ENCODE data around the gene IL18.
"Not testable (repeated sequence)": the region's sequence is repeated elsewhere in the genome, so short reads cannot be mapped to it uniquely, and the experiment has no call there.

Gene IL18

GRCh38 chr11:112163875-112164685 is at the start of gene IL18:
Gene IL18, minus strand, starts transcription at chr11:112164094. Its CDS starts 9,041 bp downstream, at chr11:112155053.
- DNase-seq, result no peak

DNA sequence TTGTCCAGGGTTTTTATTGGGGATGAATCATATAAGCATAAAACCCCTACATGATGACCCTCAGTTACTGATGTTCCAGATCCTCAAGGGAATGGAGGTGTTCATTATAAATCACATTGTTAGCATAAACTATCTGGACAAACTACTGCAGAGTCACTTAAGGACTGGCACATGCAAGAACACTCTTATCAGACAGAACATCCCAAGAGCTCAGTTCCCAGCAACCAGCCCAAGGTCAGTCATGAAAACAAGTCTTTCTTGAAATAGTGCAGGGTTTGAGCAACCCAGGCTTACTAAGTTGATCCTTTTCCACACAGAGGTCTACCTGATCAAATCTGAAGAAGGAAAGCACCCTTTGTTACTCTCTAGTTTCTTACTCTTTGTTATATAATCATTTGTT is 48.8 kb upstream of the IL18 start:
- DNase-seq, result no peak

DNA sequence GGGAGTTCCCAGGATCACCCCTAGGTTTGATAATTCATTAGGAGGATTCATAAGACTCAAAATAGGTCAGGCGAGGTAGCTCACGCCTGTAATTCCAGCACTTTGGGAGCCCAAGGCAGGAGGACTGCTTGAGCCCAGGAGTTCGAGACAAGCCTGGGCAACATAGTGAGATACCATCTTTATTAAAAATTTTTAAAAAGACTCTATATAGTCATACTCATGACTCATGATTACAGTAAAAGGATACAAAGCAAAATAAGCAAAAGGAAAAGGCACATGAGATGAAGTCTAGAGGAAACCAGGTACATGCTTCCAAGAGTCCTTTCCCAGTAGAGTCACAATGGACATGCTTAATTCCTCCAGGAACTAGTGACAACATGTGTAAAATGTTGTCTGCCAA is 48.4 kb upstream of the IL18 start:
- no peak for DNase-seq

DNA sequence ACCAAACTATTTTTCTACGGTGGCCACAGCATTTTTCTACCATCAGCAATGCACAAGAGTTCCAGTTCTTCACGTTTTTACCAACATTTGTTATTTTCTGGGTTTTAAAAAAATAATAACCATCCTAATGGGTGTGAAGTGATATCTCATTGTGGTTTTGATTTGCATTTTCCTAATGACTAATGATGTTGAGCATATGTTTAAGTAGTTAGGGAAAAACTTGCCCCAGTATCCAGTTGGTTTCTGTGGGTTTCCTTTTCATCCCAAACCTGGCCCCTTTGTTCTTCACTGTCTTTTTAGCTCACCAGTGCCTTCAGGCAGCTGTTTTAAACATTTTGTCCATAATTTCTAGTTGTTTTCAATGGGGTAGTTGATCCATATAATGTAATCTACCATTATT is 47.6 kb upstream of the IL18 start:
- DNase-seq, result no peak

DNA sequence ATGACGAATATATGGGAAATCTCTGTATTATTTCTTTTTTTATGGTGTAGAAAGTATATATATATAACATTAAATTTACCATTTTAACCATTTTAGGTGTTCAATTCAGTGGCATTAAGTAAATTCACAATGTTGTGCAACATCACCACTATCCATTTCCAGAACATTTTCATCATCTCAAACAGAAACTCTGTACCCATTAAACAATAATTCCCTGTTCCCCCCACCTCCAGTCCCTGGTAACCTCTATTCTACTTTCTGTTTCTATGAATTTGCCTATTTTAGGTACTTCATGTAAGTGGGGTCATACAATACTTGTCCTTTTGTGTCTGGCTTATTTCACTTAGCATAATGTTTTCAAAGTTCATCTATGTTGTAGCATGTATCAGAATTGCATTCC is 47.0 kb upstream of the IL18 start:
- no peak for DNase-seq

- DNase-seq, result no peak
These were observed 42.2 kb upstream of the IL18 start for GRCh38 chr11:112206071-112206470.

- no peak for DNase-seq
These were observed 36.4 kb upstream of the IL18 start for GRCh38 chr11:112200252-112200651.

GRCh38 chr11:112199101-112199500 is 35.2 kb upstream of the IL18 start:
- not testable (repeated sequence) for DNase-seq

DNA sequence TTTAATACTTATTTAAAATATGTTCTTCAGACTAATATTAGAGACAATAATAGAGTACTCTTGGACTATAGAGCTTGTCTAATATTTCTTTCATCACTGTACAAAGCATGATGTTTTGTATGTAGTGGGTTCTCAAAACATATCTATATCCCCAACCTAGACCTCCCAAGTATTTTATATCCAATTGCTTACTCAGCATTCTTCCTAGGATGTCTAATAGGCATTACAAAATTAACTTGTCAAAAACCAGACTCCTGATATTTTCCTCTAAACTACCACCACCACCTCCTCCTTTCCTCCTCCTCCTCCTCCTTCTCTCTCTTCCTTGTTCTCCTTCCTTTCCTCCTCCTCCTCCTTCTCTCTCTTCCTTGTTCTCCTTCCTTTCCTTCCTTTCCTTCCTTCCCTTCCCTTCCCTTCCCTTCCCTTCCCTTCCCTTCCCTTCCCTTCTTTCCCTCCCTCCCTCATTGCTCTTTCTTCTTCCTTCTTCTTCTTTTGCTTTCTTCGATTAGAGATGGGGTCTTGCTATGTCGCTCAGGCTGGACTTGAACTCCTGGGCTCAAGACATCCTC is 32.7 kb upstream of the IL18 start:
- no peak for DNase-seq

DNA sequence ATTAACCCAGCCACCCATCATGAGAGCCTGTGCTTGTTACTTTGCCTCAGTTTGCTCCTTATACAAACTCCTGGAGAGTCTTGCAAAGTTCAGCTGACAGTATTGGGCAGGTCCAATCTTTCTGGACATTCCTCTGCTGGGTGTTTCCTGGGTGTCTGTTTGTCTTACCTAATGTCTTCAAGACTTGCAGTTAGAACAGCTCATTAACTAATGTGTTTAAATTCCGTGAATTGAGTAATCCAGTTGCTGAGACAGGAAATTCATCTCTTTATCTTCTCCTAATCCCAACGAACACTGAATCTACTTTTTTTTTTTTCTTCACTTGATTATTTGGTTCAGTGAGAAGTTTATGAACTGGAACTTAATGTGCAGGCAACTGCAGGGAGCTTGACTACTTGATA is 32.1 kb upstream of the IL18 start:
- DNase-seq, result no peak

DNA sequence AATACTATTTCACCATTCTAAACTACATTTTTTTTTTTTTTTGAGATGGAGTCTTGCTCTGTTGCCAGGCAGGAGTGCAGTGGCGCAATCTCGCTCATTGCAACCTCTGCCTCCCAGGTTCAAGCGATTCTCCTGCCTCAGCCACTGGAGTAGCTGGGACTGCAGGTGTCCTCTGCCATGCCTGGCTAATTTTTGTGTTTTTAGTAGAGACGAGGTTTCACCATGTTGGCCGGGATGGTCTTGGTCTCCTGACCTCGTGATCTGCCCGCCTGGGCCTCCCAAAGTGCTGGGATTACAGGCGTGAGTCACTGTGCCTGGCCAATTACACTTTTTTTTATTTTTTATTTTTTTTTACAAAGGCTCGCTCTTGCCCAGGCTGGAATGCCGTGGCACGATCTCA is 31.2 kb upstream of the IL18 start:
- not testable (repeated sequence) for DNase-seq

GRCh38 chr11:112186304-112186703 is 22.4 kb upstream of the IL18 start:
- no peak for DNase-seq

- no peak for DNase-seq
These were observed 22.0 kb upstream of the IL18 start for GRCh38 chr11:112185883-112186282.

DNA sequence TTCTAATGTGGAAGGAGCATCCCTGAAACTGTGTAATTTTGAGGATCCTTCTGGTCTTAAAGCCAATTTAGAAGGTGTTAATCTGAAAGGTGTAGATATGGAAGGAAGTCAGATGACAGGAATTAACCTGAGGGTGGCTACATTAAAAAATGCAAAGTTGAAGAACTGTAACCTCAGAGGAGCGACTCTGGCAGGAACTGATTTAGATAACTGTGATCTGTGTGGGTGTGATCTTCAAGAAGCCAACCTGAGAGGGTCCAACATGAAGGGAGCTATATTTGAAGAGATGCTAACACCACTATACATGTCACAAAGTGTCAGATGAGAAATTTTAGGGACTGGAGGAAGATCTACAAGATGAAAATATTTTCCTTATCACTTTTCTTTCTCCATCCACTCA is 19.0 kb upstream of the IL18 start:
- DNase-seq, result no peak

DNA sequence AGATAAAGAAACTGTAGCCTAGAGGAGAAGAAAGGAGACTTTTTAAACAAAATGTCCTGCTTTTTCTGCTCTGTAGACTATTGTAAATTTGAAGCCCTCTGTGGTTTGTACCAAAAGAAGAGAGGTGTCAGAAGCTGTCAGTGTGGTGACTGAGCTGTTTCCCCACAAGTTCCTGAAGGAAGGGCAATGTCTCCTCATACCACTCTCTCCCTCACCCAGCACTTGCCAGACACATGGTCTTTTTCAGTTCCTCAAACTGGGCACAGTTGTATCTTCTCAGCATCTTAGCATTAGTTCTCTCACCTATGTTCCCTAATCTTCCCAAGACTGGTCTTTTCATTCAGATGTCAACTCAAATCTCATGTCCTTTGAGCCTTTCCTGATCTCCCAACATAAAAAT is 15.7 kb upstream of the IL18 start:
- no peak for DNase-seq

DNA sequence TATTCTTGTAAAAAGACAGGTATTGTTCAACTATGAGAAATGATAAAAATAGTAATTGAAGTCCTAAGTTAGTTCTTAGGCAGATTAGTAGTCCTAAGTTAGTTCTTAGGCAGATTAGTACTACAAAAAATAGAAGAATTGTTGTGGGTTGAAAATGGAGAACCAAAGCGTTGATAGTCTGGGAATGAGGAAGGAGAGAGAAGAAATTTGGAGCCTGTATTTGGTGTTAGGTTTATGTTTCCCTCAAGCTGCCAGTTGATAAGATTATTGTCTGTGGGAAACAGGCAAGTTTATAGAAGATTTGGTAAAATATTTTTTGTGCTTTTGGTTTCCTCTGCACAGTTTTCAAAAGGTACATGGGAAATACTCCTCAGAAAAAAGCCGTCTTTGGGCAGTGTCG is 15.0 kb upstream of the IL18 start:
- DNase-seq, result no peak

GRCh38 chr11:112178428-112178827 is 14.5 kb upstream of the IL18 start:
- no peak for DNase-seq

GRCh38 chr11:112177589-112177988 is 13.7 kb upstream of the IL18 start:
- DNase-seq, result no peak

GRCh38 chr11:112176077-112176476 is 12.2 kb upstream of the IL18 start:
- DNase-seq, result no peak

DNA sequence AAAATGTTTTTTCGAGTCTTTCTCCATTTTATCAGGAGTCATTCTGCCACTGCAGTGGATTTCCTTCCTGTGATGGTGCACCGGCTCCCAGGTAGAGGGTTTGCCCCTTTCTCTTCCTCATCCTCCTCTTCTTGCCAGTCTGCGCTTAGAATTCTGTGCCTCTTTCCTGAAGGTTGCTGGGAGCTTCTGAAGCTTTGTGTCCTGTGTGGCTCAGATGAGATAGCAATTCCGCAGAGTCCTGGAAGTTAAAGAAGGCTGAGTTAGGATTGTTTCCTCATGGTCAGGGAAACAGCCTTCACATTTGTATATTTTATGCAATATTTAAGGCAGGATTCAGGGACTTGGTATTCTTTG is 11.7 kb upstream of the IL18 start:
- DNase-seq, result no peak

GRCh38 chr11:112174789-112175598 is 11.1 kb upstream of the IL18 start, which contains the start of gene BCO2:
Gene BCO2, plus strand, starts transcription at chr11:112175512. Its CDS starts 90 bp downstream, at chr11:112175602.
- DNase-seq, result no peak

DNA sequence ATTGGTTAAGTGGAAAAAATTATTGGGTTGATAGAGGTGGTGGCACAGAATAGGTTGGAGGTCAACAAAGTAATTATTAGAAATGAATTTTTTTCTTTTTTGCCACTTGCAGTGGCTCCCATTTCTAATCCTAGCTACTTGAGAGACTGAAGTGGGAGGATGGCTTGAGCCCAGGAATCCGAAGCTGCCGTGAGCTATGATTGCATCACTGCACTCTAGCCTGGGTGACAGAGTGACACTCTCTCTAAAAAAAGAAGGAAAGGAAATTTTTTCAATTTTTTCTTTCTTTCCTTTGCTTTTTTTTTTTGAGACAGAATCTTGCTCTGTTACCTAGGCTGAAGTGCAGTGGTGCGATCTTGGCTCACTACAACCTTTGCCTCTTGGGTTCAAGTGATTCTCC is 9.3 kb upstream of the IL18 start:
- no peak for DNase-seq

- DNase-seq, result no peak
These were observed 8.6 kb upstream of the IL18 start for GRCh38 chr11:112172362-112172994.
